ENCODE data around the gene ZEB2.

- TF ChIP-seq CTCF (IDR thresholded peaks at IDR 0.05) (no peak), POLR2A (IDR thresholded peaks at IDR 0.05) (no peak)
Measured at GRCh38 chr2:144453486-144454158, 66.3 kb downstream of the ZEB2 start.
